ENCODE results near the gene MALT1.

Gene MALT1

GRCh38 chr18:58699551-58699950 is 28.3 kb downstream of the MALT1 start:
- H3K4me3 ChIP-seq (ENCODE audit: low read length): no peak overlapping the region
- no peaks in the 10 kb centered on the region for H4K20me1 ChIP-seq (ENCODE audit: insufficient read depth, low read length)
- TF ChIP-seq CTCF (IDR thresholded peaks at IDR 0.05; ENCODE audit: low read depth, low read length) (no peak), EZH2phosphoT487 (IDR thresholded peaks at IDR 0.05; ENCODE audit: low read depth) (no peak)
- H3K4me1 ChIP-seq (ENCODE audit: low read length): no peaks in the 10 kb centered on the region
- no peak overlapping the region for H2AFZ ChIP-seq (ENCODE audit: low read depth, low read length)
- 0 out of 2 replicates have a peak, but pooled peaks cover 1% of the 10 kb centered on the region for H3K79me2 ChIP-seq (ENCODE audit: low read length)
- no peaks in the 10 kb centered on the region for H3K9me3 ChIP-seq (ENCODE audit: insufficient read depth, low read length)
- H3K27ac ChIP-seq (ENCODE audit: low read length): no peak overlapping the region
- H3K36me3 ChIP-seq (replicated peaks; ENCODE audit: low read depth, low read length): peaks cover 37% of the 10 kb centered on the region
- no peak overlapping the region for H3K9ac ChIP-seq (ENCODE audit: low read length)
- H3K27me3 ChIP-seq (ENCODE audit: low read depth, low read length): no peaks in the 10 kb centered on the region
- H3K4me2 ChIP-seq (ENCODE audit: low read length): no peak overlapping the region

- Histone ChIP-seq H3K27me3 (ENCODE audit: low read depth, low read length) (no peaks in the 10 kb centered on the region), H3K79me2 (ENCODE audit: low read length) (no peaks in the 10 kb centered on the region), H4K20me1 (ENCODE audit: insufficient read depth, low read length) (no peaks in the 10 kb centered on the region), H3K4me3 (ENCODE audit: low read length) (no peak overlapping the region), H3K9me3 (ENCODE audit: insufficient read depth, low read length) (no peaks in the 10 kb centered on the region), H3K27ac (ENCODE audit: low read length) (no peak overlapping the region), H3K36me3 (replicated peaks; ENCODE audit: low read depth, low read length) (peaks cover 40% of the 10 kb centered on the region), H3K4me1 (ENCODE audit: low read length) (no peaks in the 10 kb centered on the region), H3K4me2 (ENCODE audit: low read length) (no peak overlapping the region), H2AFZ (ENCODE audit: low read depth, low read length) (no peak overlapping the region), H3K9ac (ENCODE audit: low read length) (no peak overlapping the region)
- no peak for TF ChIP-seq CTCF (IDR thresholded peaks at IDR 0.05; ENCODE audit: low read depth, low read length)
Measured at GRCh38 chr18:58700209-58700608, 28.9 kb downstream of the MALT1 start.

DNA sequence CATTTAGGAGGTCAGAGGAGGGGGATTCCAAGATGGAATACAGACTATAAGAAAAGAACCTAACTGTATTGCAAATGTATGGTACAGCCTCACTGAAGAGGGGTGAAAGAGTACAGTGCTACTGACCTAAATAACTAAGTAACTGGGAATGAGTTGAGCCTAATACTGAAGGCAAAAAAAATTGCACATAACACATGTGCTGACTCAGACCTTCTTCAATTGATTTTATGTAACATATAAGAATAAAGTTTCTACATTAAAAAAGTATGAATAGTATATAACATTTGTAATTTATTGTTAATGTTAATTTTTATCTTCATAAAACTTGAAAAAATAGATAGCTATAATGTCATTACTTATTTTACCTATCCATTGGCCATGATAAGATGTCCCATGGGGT is 41.7 kb downstream of the MALT1 start:
- Histone ChIP-seq H3K4me2 (ENCODE audit: low read length) (no peak overlapping the region), H3K36me3 (replicated peaks; ENCODE audit: low read depth, low read length) (peaks cover 18% of the 10 kb centered on the region), H3K9ac (ENCODE audit: low read length) (no peak overlapping the region), H3K27me3 (ENCODE audit: low read depth, low read length) (no peaks in the 10 kb centered on the region), H3K79me2 (ENCODE audit: low read length) (no peaks in the 10 kb centered on the region), H3K27ac (ENCODE audit: low read length) (no peak overlapping the region), H3K4me1 (ENCODE audit: low read length) (peaks cover 15% of the 10 kb centered on the region), H3K9me3 (ENCODE audit: insufficient read depth, low read length) (no peaks in the 10 kb centered on the region), H2AFZ (ENCODE audit: low read depth, low read length) (no peak overlapping the region), H3K4me3 (ENCODE audit: low read length) (no peak overlapping the region), H4K20me1 (ENCODE audit: insufficient read depth, low read length) (no peaks in the 10 kb centered on the region; the same call in 1 of the 2 replicates)
- TF ChIP-seq CTCF (IDR thresholded peaks at IDR 0.05; ENCODE audit: low read depth, low read length) (no peak), EZH2phosphoT487 (IDR thresholded peaks at IDR 0.05; ENCODE audit: low read depth) (no peak)

DNA sequence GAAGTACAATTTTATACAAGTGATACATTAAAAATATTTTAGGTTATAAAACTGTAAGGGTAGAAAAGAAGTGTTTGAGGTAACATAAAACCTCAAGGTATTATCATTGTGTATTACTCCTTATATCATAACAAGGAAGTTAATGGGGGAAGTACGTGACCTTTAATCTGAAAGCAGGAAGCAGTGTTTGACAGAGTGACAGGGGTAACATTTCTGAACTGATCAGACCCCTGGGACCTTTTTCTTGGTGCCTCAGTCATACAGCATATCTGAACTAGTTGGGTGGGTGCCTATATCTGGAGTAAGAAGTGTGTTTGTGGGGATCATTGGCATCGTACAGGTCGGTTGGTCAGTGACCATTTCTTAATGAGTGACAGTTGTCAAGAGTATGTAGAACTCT is 43.0 kb downstream of the MALT1 start:
- no peak overlapping the region for H3K4me3 ChIP-seq (ENCODE audit: low read length)
- no peak overlapping the region for H2AFZ ChIP-seq (ENCODE audit: low read depth, low read length)
- H3K9me3 ChIP-seq (ENCODE audit: insufficient read depth, low read length): no peaks in the 10 kb centered on the region
- H3K27me3 ChIP-seq (ENCODE audit: low read depth, low read length): no peaks in the 10 kb centered on the region
- TF ChIP-seq CTCF (IDR thresholded peaks at IDR 0.05; ENCODE audit: low read depth, low read length): no peak
- TF ChIP-seq EZH2phosphoT487 (IDR thresholded peaks at IDR 0.05; ENCODE audit: low read depth): no peak
- no peak overlapping the region for H3K27ac ChIP-seq (ENCODE audit: low read length)
- no peaks in the 10 kb centered on the region for H3K79me2 ChIP-seq (ENCODE audit: low read length)
- H4K20me1 ChIP-seq (ENCODE audit: insufficient read depth, low read length): no peaks in the 10 kb centered on the region
- H3K9ac ChIP-seq (ENCODE audit: low read length): no peak overlapping the region
- H3K4me1 ChIP-seq (ENCODE audit: low read length): peaks cover 15% of the 10 kb centered on the region
- H3K4me2 ChIP-seq (ENCODE audit: low read length): no peak overlapping the region
- H3K36me3 ChIP-seq (replicated peaks; ENCODE audit: low read depth, low read length): peaks cover 17% of the 10 kb centered on the region

All from OCI-LY3 (cell line).